NCI-H2081 (cell line): ENCODE results near the gene CERS3.

Experiments
- DNase-seq, 2 experiments: peaks; one replicate each; lab custom pipeline; 2025; lab: John Stamatoyannopoulos, UW

Gene CERS3

GRCh38 chr15:100528833-100529428 lies at the start of gene CERS3:
TSS of gene CERS3 (minus strand) at chr15:100528950. CDS start at chr15:100501849, 27,101 bp downstream.
- no peak for DNase-seq

GRCh38 chr15:100573526-100573925 lies 44.8 kb upstream of the CERS3 start:
- DNase-seq, result no peak

GRCh38 chr15:100572362-100572983 lies 43.7 kb upstream of the CERS3 start:
- DNase-seq, result no peak

- no peak for DNase-seq
Observed at GRCh38 chr15:100571592-100572167, 42.9 kb upstream of the CERS3 start.

- DNase-seq, result no peak
Observed at GRCh38 chr15:100570735-100571313, 42.1 kb upstream of the CERS3 start.

- no peak for DNase-seq
Observed at GRCh38 chr15:100570275-100570674, 41.5 kb upstream of the CERS3 start.

- no peak for DNase-seq
Observed at GRCh38 chr15:100569391-100569790, 40.6 kb upstream of the CERS3 start.

GRCh38 chr15:100566850-100567628 lies 38.3 kb upstream of the CERS3 start:
- no peak for DNase-seq

- DNase-seq, result no peak
Observed at GRCh38 chr15:100565591-100565990, 36.8 kb upstream of the CERS3 start.

- no peak for DNase-seq
Observed at GRCh38 chr15:100560323-100560722, 31.6 kb upstream of the CERS3 start.

GRCh38 chr15:100559330-100559729 lies 30.6 kb upstream of the CERS3 start:
- DNase-seq, result no peak

GRCh38 chr15:100558771-100559254 lies 30.1 kb upstream of the CERS3 start:
- no peak for DNase-seq

GRCh38 chr15:100553468-100553867 lies 24.7 kb upstream of the CERS3 start:
- DNase-seq, result no peak

GRCh38 chr15:100547961-100548360 lies 19.2 kb upstream of the CERS3 start:
- DNase-seq, result no peak

- DNase-seq, result no peak
Observed at GRCh38 chr15:100544946-100545345, 16.2 kb upstream of the CERS3 start.

- no peak for DNase-seq
Observed at GRCh38 chr15:100544338-100544841, 15.6 kb upstream of the CERS3 start.

GRCh38 chr15:100542290-100542689 lies 13.5 kb upstream of the CERS3 start:
- no peak for DNase-seq

GRCh38 chr15:100537331-100537730 lies 8.6 kb upstream of the CERS3 start:
- no peak for DNase-seq

GRCh38 chr15:100536733-100537132 lies 8.0 kb upstream of the CERS3 start:
- DNase-seq, result no peak

- DNase-seq, result no peak
Observed at GRCh38 chr15:100533886-100534285, 5.1 kb upstream of the CERS3 start.

- no peak for DNase-seq
Observed at GRCh38 chr15:100531823-100532327, 3.1 kb upstream of the CERS3 start.

- no peak for DNase-seq
Observed at GRCh38 chr15:100531204-100531603, 2.5 kb upstream of the CERS3 start.
